Subcutaneous abdominal adipose tissue (tissue), 5 donors: ENCODE data around the gene LTBP1.

Experiments
- H3K27ac ChIP-seq: one replicate; pipeline ENCODE4 v1.7.0; 2013; ENCODE audit warnings: low read depth, mild to moderate bottlenecking, inconsistent platforms, low read length, moderate library complexity
- H3K27me3 ChIP-seq, 5 donors: one replicate each; pipeline ENCODE4 v1.7.0; 2013; ENCODE audit warnings: low read length in 5 of 5, inconsistent platforms in 1 of 5; ENCODE audit not compliant: control insufficient read depth in 5 of 5, insufficient read depth in 4 of 5
- H3K36me3 ChIP-seq, 5 donors: one replicate each; pipeline ENCODE4 v1.7.0; 2013; ENCODE audit warnings: low read length in 5 of 5; ENCODE audit not compliant: control insufficient read depth in 5 of 5, insufficient read depth in 5 of 5
- H3K4me1 ChIP-seq, 5 donors: one replicate each; pipeline ENCODE4 v1.7.0; 2013; ENCODE audit warnings: low read length in 5 of 5, mild to moderate bottlenecking in 3 of 5, moderate library complexity in 1 of 5; ENCODE audit not compliant: control insufficient read depth in 5 of 5, insufficient read depth in 5 of 5
- H3K4me3 ChIP-seq, 5 donors: one replicate each; pipeline ENCODE4 v1.7.0; 2013; ENCODE audit warnings: low read length in 5 of 5, low read depth in 1 of 5
- H3K9ac ChIP-seq, 5 donors: one replicate each; pipeline ENCODE4 v1.7.0; 2013; ENCODE audit warnings: low read length in 5 of 5, mild to moderate bottlenecking in 4 of 5, moderate library complexity in 3 of 5
- H3K9me3 ChIP-seq, 5 donors: one replicate each; pipeline ENCODE4 v1.7.0; 2013; ENCODE audit warnings: low read length in 5 of 5; ENCODE audit not compliant: control insufficient read depth in 5 of 5
- donor health status: healthy.
- donor health status: healthy.
- donor health status: healthy.
- donor health status: healthy.
- donor health status: healthy.

LTBP1 gene

GRCh38 chr2:33302348-33302747, 355.6 kb downstream of the LTBP1 start:
- Histone ChIP-seq H3K4me3 (no peak overlapping the region), H3K4me1 (peaks cover 0 to 5% (median 2%) of the 10 kb centered on the region in 5 donors), H3K9ac (no peak overlapping the region), H3K36me3 (no peaks in the 10 kb centered on the region), H3K27me3 (no peaks in the 10 kb centered on the region), H3K27ac (no peak overlapping the region), H3K9me3 (no peaks in the 10 kb centered on the region)

- H3K4me1 ChIP-seq: no peaks in the 10 kb centered on the region
- H3K27ac ChIP-seq: no peak overlapping the region
- H3K9me3 ChIP-seq: no peaks in the 10 kb centered on the region
- H3K9ac ChIP-seq: no peak overlapping the region
- H3K36me3 ChIP-seq: no peaks in the 10 kb centered on the region
- H3K27me3 ChIP-seq: no peaks in the 10 kb centered on the region
- no peak overlapping the region for H3K4me3 ChIP-seq
These were observed 357.5 kb downstream of the LTBP1 start for GRCh38 chr2:33304032-33304864.

GRCh38 chr2:33307659-33308270, 361.0 kb downstream of the LTBP1 start:
- H3K27me3 ChIP-seq: no peaks in the 10 kb centered on the region
- no peak overlapping the region for H3K27ac ChIP-seq
- no peaks in the 10 kb centered on the region for H3K9me3 ChIP-seq
- H3K4me3 ChIP-seq: no peak overlapping the region
- H3K9ac ChIP-seq: no peak overlapping the region
- no peaks in the 10 kb centered on the region for H3K4me1 ChIP-seq
- H3K36me3 ChIP-seq: no peaks in the 10 kb centered on the region

DNA sequence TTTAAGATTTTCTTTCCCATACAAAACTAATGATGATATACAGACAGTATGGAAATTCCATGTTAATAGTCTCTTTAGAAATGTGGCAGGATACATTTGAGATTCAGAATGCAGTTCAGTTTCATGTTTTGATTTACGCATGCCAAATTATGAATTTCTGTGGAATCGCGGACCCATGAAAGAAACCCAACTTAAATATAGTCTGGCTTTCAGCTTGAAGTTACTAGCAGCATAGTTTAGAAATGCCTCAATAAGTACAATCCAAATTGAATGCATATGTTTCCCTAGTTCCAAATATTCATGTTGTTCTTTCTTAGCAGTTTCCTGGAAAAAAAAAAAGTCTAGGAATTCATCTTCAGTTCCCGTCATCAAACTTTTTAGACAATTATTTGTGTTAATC, 365.6 kb downstream of the LTBP1 start:
- Histone ChIP-seq H3K9ac (no peak overlapping the region), H3K4me1 (peaks cover 0 to 12% (median 0%) of the 10 kb centered on the region in 5 donors), H3K36me3 (no peaks in the 10 kb centered on the region), H3K9me3 (no peaks in the 10 kb centered on the region), H3K4me3 (no peak overlapping the region), H3K27ac (no peak overlapping the region), H3K27me3 (no peaks in the 10 kb centered on the region)

- no peaks in the 10 kb centered on the region for H3K27me3 ChIP-seq
- H3K9ac ChIP-seq: no peak overlapping the region
- no peak overlapping the region for H3K27ac ChIP-seq
- peaks cover 0 to 15% (median 0%) of the 10 kb centered on the region in 5 donors for H3K4me1 ChIP-seq
- no peak overlapping the region for H3K4me3 ChIP-seq
- no peaks in the 10 kb centered on the region for H3K9me3 ChIP-seq
- H3K36me3 ChIP-seq: no peaks in the 10 kb centered on the region
These were observed 366.3 kb downstream of the LTBP1 start for GRCh38 chr2:33313039-33313438.

DNA sequence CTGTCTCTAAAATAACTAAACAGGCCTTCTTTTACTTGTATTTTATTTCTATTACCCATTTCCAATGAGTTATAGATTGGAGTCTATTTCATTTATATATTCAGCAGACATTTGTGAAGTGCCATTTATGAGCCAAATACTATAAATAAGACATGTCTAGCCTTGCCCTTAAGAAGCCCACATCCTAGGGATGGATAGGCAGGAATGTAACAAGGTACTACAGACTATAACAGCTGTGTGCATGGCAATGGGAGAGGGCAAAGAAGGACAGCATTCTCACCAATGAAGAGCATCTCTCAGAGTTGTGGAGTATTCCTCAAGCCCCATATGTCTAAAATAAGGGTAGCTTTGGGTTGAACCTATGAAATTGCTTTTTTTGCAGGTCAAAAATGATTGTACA, 367.8 kb downstream of the LTBP1 start:
- Histone ChIP-seq H3K36me3 (no peaks in the 10 kb centered on the region), H3K27me3 (no peaks in the 10 kb centered on the region), H3K4me1 (peaks cover 0 to 15% (median 2%) of the 10 kb centered on the region in 5 donors), H3K9ac (no peak overlapping the region), H3K9me3 (no peaks in the 10 kb centered on the region), H3K4me3 (no peak overlapping the region), H3K27ac (no peak overlapping the region)

GRCh38 chr2:33316328-33316727, 369.6 kb downstream of the LTBP1 start:
- Histone ChIP-seq H3K4me1 (peaks cover 0 to 19% (median 14%) of the 10 kb centered on the region in 5 donors), H3K27ac (no peak overlapping the region), H3K4me3 (no peak overlapping the region), H3K36me3 (no peaks in the 10 kb centered on the region), H3K27me3 (no peaks in the 10 kb centered on the region), H3K9me3 (no peaks in the 10 kb centered on the region), H3K9ac (no peak overlapping the region)

DNA sequence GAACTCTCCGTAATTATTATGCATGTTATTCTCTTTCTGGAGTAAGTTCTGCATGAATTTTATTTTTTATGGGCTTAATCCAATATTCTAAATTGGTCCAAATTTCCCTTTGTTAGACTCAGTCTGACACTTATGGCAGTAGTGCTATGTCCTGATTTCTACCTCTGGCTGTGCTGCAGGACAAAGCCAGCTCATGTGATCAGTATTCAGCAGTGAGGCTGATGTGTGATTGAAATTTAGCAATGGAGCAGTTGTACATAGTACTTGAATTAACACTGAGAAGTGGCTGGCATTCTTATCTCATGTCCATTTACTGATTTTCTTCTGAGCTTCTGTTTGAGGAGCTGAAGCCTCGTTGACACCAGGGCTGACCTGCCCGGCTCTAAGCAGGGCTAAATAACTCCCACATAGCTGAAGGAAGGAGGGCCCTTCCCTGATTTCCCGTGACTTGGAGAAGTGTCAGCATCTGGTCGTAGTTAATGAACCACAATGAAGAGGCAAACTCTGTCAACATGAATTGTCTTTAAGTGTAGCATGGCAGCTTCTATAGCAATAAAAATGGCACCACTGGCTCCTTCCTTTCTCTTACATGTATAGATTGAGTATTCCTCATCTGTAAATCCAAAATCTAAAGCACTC, 370.7 kb downstream of the LTBP1 start:
- H3K9ac ChIP-seq: no peak overlapping the region
- H3K4me3 ChIP-seq: no peak overlapping the region
- H3K4me1 ChIP-seq: peaks cover 3 to 30% (median 22%) of the 10 kb centered on the region in 5 donors
- no peaks in the 10 kb centered on the region for H3K9me3 ChIP-seq
- no peaks in the 10 kb centered on the region for H3K36me3 ChIP-seq
- no peak overlapping the region for H3K27ac ChIP-seq
- H3K27me3 ChIP-seq: no peaks in the 10 kb centered on the region

DNA sequence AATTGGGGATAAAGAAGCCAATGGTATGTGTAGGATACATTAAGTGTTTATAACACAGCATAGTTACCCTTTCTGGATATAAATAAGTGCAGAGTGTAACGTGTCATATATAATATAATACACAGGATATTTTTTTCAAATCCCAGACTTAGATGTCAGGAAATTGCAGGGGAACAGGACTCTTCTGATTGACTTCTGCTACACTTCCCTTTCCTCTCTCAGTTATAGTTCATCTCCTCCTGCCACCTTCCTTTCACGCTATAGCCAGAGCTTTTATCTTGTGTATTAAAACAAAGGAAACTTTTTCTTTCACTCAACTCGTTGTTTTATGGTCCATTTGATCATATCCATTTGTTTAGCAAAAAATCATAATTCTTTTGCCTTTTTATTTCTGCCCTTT, 371.7 kb downstream of the LTBP1 start:
- H3K27ac ChIP-seq: no peak overlapping the region
- no peak overlapping the region for H3K9ac ChIP-seq
- H3K27me3 ChIP-seq: no peaks in the 10 kb centered on the region
- no peak overlapping the region for H3K4me3 ChIP-seq
- H3K4me1 ChIP-seq: peaks cover 3 to 31% (median 26%) of the 10 kb centered on the region in 5 donors
- H3K36me3 ChIP-seq: no peaks in the 10 kb centered on the region
- H3K9me3 ChIP-seq: no peaks in the 10 kb centered on the region

- Histone ChIP-seq H3K9ac (no peak overlapping the region), H3K4me3 (no peak overlapping the region), H3K4me1 (peaks cover 3 to 31% (median 26%) of the 10 kb centered on the region in 5 donors), H3K27ac (no peak overlapping the region), H3K9me3 (no peaks in the 10 kb centered on the region), H3K36me3 (no peaks in the 10 kb centered on the region), H3K27me3 (no peaks in the 10 kb centered on the region)
These were observed 373.8 kb downstream of the LTBP1 start for GRCh38 chr2:33320573-33320972.
